HG03442 (cell line): ENCODE results near the gene ZCCHC24.
A peak's percentile ranks its signal among the peaks of the same experiment; 100 is the strongest.

ENCODE experiments used
- ATAC-seq: cut with Tn5 transposase; IDR thresholded peaks from one replicate; pipeline ENCODE4 v1.9.1; 2021; ENCODE audit warnings: mild to moderate bottlenecking, moderate library complexity; ENCODE audit not compliant: unreplicated experiment

Gene ZCCHC24

DNA sequence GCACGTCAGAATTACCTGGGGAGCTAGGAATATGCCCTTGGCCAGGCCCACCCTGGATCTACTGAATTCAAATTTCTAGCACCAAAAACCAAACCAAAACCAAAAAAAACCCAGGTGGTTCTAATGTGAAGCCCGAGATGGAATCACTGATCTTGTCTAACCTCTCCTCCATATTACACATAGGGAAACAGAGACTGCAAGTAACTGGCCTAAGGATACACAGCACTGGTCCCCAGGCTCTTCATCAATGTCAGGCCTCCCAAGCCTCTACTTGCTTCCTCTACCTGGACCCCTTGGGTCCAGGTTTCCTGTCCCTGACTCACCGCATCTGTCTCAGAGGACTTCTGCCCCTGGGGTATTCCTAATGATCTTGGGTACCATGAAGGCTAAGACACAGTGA lies 30.7 kb downstream of the ZCCHC24 start:
- ATAC-seq, result no peak

DNA sequence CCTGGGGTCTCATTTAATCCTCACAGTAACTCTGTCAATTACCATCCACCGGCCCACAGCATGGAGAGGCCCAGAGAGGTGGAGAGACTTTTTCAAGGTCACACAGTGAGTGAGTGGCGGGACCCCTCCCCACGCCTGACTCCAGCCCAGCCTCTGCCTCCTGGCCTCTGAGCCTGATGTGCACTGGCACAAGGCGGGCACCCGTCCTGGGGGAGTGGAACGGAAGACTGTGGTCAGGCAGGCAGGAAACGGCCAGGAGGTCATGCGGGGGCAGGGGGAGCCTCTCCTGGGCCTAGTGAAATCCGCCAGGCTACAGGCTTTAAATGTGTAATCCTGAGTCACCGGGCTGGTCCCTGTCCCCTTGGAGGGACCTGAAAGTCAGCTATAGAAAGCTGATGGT lies 32.2 kb downstream of the ZCCHC24 start:
- ATAC-seq, result peak; percentile 57

- ATAC-seq, result no peak
Observed at GRCh38 chr10:79412516-79412915, 32.9 kb downstream of the ZCCHC24 start.

GRCh38 chr10:79411546-79412495 lies 33.6 kb downstream of the ZCCHC24 start:
- ATAC-seq, result no peak

DNA sequence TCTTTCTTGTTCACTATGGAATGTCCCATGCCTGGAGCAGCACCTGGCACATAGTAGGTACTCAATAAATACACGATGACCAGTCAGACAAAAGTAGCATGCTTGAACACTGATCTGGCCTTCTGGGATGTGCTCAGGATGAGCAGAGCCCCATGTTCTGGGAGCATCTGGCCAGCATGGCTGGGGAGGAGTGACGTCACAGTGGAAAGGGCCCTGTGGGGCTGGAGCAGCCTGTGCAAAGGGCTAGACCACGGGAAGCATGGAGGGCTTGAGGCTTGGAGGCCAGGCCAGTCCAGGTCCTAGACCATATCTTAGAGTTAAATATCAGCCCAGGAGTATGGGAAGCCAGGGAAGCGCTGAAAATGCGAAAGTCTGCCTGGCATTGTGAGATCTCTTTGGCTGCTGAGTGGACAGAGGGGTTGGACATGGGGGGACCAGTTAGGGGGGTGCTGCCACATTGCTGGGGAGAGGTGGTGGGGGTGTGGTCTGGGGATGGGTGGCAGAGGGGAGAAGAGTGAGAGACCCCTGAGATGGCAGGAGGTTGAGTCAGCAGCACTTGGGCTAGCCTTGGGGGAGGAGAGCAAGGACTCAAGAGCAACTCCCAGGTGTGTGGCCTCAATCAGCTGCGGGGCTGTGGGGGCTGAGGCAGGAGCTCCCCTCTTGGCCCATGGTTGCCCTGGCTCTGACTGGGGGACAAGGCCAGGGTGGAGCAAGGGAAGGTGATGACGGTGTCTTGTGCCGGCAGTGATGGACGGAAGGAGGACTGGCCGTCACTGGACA lies 34.9 kb downstream of the ZCCHC24 start:
- no peak for ATAC-seq

DNA sequence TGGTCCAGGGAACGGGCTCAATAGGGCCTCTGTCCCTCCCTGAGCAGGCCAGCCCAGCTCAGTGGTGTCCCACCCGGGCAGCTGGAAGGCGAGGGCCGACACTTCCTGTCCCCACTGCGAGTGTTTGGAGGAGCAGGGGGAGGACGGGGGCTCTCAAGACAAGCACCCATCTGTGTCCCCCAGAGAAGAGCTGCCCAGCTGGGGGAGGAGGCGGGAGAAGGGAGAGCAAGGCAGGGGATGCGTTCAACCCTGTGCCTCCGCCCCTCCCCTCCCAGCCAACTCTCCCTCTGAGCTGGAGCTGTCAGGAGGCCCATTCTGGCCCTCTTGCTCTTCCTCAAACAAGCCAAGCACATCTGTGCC lies 35.7 kb downstream of the ZCCHC24 start:
- no peak for ATAC-seq

DNA sequence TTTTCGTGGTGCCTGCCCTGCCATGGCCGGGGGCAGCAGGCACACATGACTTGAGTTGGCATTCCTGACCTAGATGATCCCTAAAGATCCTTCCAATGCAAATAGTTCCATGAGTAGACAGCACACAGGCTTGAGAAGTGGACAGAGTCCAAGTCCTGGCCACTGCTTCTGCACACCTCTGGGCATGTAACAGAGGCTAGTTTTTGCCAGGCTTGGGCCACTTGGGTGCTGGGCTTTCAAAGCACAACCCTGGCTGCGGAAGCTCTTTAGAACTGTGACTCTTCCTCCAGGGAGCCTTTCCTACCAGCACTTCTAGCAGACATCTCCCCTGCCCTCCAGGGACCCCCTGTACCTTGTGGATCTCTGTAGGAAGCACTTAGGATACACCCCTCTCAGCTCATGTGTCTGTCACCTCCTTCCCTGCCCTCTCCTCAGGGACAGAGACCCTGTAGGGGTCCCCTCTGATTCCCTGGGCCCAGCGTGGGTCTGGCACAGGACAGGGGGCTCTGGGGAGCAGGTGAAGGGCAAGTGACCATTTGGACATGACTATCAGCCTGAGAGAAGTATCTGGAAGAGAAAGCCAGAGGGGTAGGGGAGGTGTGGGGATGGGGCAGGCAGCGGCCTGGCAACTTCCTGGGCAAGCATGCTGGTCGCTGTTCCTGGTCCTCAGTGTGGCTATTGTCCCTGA lies 36.2 kb downstream of the ZCCHC24 start:
- ATAC-seq, result no peak

DNA sequence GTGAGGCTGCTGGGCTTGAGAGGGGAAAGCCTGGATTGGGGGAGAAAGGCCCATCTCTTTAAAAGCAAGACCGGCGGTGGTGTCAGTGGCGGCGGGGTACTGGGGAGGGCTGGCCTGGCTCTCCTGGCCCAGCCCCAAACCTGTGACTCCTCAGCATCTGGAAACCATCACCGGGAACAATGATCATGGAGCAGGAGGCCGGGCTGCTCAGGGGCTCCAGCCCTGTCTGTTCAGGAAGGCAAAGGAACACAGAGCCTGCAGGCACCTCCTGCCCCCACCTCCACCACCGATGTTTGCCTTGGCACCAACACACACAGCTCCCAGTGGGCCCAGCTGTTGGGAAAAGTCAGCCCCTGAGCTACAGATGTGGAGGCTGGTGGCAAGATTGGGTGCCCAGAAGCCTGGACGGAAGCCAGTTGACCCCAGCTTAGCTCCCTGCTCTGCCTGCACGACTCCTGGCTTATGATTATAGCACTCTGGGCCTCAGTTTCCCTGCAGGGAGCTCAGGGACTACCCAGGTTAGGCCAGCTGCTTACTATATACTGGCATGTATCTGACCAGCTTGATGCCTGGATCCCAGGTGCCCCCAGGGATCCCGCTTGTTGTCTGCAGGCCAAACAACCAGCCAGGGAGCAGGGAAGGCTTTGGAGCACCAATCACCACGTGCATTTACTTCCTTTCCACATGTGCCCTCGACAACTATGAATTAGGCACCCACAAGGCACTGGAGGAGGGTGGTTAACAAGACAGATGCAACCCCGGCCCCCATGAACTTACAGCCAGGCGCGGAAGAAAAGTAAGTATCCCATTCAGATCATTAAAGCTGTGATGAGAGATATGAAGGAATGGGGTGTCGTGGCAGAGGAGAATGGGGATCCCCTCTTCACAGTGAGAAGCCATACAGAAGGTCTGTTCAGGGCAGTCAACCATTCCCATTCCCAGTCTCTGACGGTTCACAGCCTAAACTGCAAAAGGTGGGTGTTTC lies 37.3 kb downstream of the ZCCHC24 start:
- no peak for ATAC-seq

DNA sequence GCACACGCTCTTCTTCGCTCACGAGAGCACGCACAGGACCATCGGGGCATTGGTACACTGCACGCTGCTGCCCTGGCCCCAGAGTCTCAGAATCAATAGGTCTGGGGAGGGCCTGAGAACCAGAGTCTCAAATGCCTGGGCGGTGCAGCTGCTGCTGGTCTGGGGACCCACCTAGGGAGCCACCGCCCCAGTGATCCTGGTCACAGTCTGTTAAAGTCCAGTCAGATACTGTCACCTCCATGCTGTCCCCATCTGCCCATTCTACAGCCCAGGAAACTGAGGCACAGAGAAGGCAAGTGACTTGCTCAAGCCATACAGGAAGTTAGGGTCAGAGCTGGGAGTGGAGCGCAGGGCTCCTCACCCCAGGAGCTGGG lies 38.0 kb downstream of the ZCCHC24 start:
- no peak for ATAC-seq

DNA sequence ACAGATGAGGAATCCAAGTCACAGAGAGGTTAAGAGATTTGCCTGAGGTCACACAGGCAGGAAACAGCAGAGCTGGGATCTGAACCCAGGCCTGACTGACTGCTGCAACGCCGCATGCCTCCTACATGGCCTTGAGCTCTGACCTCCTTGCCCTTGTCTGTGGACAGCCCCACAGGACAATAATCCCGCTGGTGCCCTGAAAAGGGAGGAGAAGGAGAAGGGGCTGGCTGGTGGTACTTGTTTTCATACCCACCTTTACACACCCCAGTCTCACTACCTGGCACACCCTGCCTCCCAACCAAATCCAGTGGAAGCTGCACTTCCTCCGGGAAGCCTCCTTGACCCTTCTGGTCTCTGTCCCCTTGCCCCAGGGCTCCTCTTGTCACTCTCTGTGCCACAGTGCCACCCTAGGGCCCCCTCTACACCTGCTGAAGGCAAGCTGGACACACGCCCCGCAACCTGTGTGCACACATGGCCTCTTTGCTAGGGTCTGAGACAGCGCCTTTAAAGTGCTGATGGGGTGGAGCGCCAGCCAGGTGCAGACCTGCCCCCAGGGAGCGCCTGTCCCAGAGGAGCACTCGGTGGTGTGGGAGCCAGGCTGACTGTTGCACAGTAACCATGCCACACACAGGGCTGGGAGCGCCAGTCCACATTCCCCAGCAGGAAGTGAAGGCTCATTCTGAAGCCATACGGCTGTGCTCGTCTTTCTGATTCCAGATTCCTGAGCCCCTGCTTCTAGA lies 38.6 kb downstream of the ZCCHC24 start:
- ATAC-seq, result no peak

- ATAC-seq, result no peak
Observed at GRCh38 chr10:79405995-79406515, 39.4 kb downstream of the ZCCHC24 start.

GRCh38 chr10:79405221-79405994 lies 40.0 kb downstream of the ZCCHC24 start:
- no peak for ATAC-seq

- no peak for ATAC-seq
Observed at GRCh38 chr10:79404690-79405131, 40.7 kb downstream of the ZCCHC24 start.

DNA sequence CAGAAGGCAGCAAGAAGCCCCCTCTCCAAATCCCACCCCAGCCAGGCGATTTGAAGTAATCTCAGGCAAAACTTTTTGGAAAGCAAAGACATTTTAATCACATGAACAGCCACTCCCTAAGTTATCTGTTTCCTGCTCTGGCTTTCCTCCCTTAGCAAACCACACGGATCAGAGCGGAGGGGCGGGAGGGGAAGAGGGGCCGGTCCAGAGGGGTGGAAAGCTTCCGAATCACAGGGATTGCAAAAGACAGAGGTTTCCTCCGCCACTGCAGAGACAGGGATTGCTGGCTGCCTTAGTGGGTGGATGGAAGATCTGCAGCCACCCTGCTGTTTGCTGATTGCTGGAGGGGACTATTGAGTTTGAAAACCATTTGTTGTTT lies 41.2 kb downstream of the ZCCHC24 start:
- ATAC-seq, result no peak

DNA sequence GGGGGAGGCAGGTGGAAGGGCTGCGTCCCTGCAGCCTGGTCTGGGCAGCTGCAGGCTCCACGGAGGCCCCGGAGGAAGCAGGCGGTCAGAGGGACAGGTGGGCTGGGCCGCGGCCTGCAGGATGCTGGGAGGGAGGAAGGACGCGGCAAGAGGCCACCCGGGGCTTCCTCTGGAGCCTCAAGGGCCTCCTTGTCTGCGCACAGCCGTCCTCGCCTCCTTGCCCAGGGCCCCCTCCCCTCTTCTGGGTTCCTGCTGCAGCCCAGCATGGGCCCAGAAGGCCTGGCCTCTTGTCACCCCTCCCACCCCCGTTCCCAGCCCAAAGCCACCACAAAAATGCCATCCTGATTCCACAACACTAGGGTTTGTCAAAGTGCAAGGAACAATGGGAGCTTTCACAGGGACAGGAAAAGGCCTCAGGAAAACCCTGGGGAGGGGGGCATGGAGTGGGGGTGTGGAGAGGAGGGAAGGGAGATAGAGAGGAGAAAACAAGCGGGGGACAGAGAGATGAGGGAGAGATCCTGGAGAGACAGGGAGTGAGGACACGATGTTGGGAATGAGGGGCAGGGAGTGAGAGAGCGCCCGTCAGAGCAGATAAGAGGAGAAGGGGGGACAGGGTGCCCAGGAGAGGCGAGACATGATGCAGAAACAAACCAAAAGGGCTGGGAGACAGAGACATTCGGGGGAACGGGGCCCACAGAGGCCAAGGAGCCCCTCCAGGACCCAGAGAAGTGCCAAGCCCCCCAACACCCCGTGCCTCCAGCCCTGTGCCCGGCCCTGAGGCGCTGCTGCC lies 41.8 kb downstream of the ZCCHC24 start:
- no peak for ATAC-seq

- no peak for ATAC-seq
Observed at GRCh38 chr10:79402951-79403350, 42.5 kb downstream of the ZCCHC24 start.

DNA sequence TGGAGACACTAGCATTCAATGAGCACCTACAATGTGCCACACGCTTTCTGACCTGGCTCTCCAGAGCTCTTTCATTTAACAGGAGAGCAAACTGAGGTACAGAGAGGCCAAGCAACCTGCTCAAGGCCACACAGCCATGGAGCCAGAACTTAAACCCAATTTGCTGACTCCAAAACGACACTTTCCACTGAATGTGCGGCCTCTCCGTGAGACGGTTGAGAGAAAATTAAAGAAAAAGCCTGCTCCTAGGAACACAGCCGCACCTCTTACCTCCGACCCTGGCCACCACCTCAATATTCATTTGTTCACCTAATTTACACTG lies 42.8 kb downstream of the ZCCHC24 start:
- no peak for ATAC-seq
